Spleen (tissue), 7 donors: ENCODE data around the gene HELT.

Experiments used
- CTCF ChIP-seq, 11 experiments: fragments of 200-600 bp in 7 of 11; fragments of 450-650 bp in 4 of 11; sonication (generic) in 4 of 11; IDR thresholded peaks in 8 of 11; conservative IDR thresholded peaks in 3 of 11; 1 replicate in 7 of 11; 2 replicates in 4 of 11; pipeline versions ENCODE4 v1.4.0 to v1.8.0; 2016 to 2021; ENCODE audit warnings: antibody characterized with exemption in 11 of 11, inconsistent platforms in 4 of 11, mild to moderate bottlenecking in 1 of 11
- POLR2A ChIP-seq, 3 donors: fragments of 450-650 bp; IDR thresholded peaks; one replicate each; pipeline ENCODE4 v1.5.1; 2017; ENCODE audit warnings: antibody characterized with exemption in 3 of 3, mild to moderate bottlenecking in 1 of 3
- POLR2AphosphoS5 ChIP-seq, 3 donors: sonication (generic); formaldehyde crosslinking; IDR thresholded peaks; one replicate each; pipeline ENCODE4 v1.5.1; 2017; ENCODE audit warnings: antibody characterized with exemption in 3 of 3
- donor health status: DM: no; HTN: no; CAD: no; lungs with moderate emphysema.
- donor health status: DM: no; HTN: no; CAD: no.
- donor health status: DM: no; HTN: no; CAD: no.

- TF ChIP-seq CTCF (IDR thresholded peaks at IDR 0.05 in 8 of 11, conservative IDR thresholded peaks at IDR 0.05 in 3 of 11) = no peak
- no peak for TF ChIP-seq POLR2AphosphoS5 (IDR thresholded peaks at IDR 0.05)
- no peak for TF ChIP-seq POLR2A (IDR thresholded peaks at IDR 0.05)
Measured at GRCh38 chr4:184979461-184980124, 38.7 kb upstream of the HELT start.
